GM12878 (cell line): ENCODE measurements around the gene CDCA7L. TPM values are rescaled to one million over a fixed set of nuclear protein-coding genes. Genes with fewer than 3 reads are reported as not detected.

Experiments used
- ASH2L ChIP-seq: fragments of 300-600, 200-600 bp; sonication (generic); IDR thresholded peaks from 2 replicates; pipeline ENCODE4 v1.6.1; 2017; ENCODE audit warnings: low read depth, mild to moderate bottlenecking, borderline replicate concordance
- ATF2 ChIP-seq: IDR thresholded peaks from 2 replicates; pipeline ENCODE4 v1.6.1; 2012; ENCODE audit warnings: low read length, inconsistent platforms
- BRCA1 ChIP-seq: IDR thresholded peaks from 2 replicates; pipeline ENCODE4 v1.6.1; 2011; ENCODE audit warnings: low read depth, low read length, improper control_type of control experiment
- CHD1 ChIP-seq: IDR thresholded peaks from 2 replicates; pipeline ENCODE4 v1.6.1; 2012; ENCODE audit warnings: low read depth, low read length, improper control_type of control experiment
- CREM ChIP-seq: IDR thresholded peaks from 2 replicates; pipeline ENCODE4 v1.6.1; 2014; ENCODE audit warnings: antibody characterized with exemption, low read depth
- E4F1 ChIP-seq: fragments of 450-650 bp; IDR thresholded peaks from 2 replicates; pipeline ENCODE4 v1.6.1; 2018; ENCODE audit warnings: borderline replicate concordance, mild to moderate bottlenecking; ENCODE audit not compliant: partially characterized antibody
- MTA3 ChIP-seq: IDR thresholded peaks from 2 replicates; pipeline ENCODE4 v1.6.1; 2012; ENCODE audit warnings: low read length, inconsistent platforms, borderline replicate concordance
- NBN ChIP-seq: fragments of 450-650 bp; IDR thresholded peaks from 2 replicates; pipeline ENCODE4 v1.6.1; 2016
- NFIC ChIP-seq: IDR thresholded peaks from 2 replicates; pipeline ENCODE4 v1.6.1; 2012; ENCODE audit warnings: low read depth, mild to moderate bottlenecking, inconsistent platforms, low read length, moderate library complexity
- PAX8 ChIP-seq: fragments of 450-650 bp; IDR thresholded peaks from 2 replicates; pipeline ENCODE4 v1.6.1; 2017; ENCODE audit warnings: mild to moderate bottlenecking, moderate library complexity
- STAT1 ChIP-seq: fragments of 450-650 bp; conservative IDR thresholded peaks from 2 replicates; pipeline ENCODE4 v1.6.1; 2014; ENCODE audit warnings: antibody characterized with exemption, mild to moderate bottlenecking
- TBL1XR1 ChIP-seq: IDR thresholded peaks from 2 replicates; pipeline ENCODE4 v1.6.1; 2012; ENCODE audit warnings: low read depth, low read length, improper control_type of control experiment
- TCF3 ChIP-seq: IDR thresholded peaks from 2 replicates; pipeline ENCODE4 v1.6.1; 2012; ENCODE audit warnings: low read depth, mild to moderate bottlenecking, low read length, borderline replicate concordance; ENCODE audit not compliant: insufficient read depth
- YY1 ChIP-seq: IDR thresholded peaks from 2 replicates; pipeline ENCODE4 v1.6.1; 2011; ENCODE audit warnings: low read depth, mild to moderate bottlenecking, low read length
- ZBED1 ChIP-seq: IDR thresholded peaks from 2 replicates; pipeline ENCODE4 v1.6.1; 2016; ENCODE audit warnings: borderline replicate concordance
- ZNF274 ChIP-seq: IDR thresholded peaks from one replicate; pipeline ENCODE4 v1.8.0; 2011; ENCODE audit not compliant: insufficient read length, insufficient read depth
- polyA plus RNA-seq, 11 experiments: library from polyadenylated mRNA; depleted of rRNA in 4 of 11; unstranded in 6 of 11; stranded (reverse) in 5 of 11; fragments of >200 nt; fragmentation: Nextera tagmentation in 4 of 11; fragmentation: Illumina TruSeq in 1 of 11; extraction: Ambion mirVana in 4 of 11; extraction: Trizol in 1 of 11; gene quantifications; 1 replicate in 1 of 11; 2 replicates in 10 of 11; pipeline versions ENCODE4 v1.2.1 to v1.2.3, GENCODE V29; 2011 to 2016; ENCODE audit warnings: inconsistent platforms in 2 of 11, missing spikeins in 2 of 11, low read depth in 1 of 11
- total RNA-seq, 4 experiments: library from RNA; depleted of rRNA in 3 of 4; stranded (reverse); fragments of >200 nt in 3 of 4; fragmentation: Illumina TruSeq in 1 of 4; extraction: Trizol in 1 of 4; gene quantifications; 2 replicates each; pipeline versions ENCODE4 v1.2.1 to v1.2.3, GENCODE V29; 2013 to 2021
- TF ChIP-seq, protein P1 (sequence below): fragments of 450-650 bp; IDR thresholded peaks from 2 replicates; pipeline ENCODE4 v1.6.1; 2017; ENCODE audit warnings: mild to moderate bottlenecking
- TF ChIP-seq, protein P2 (sequence below): fragments of 450-650 bp; IDR thresholded peaks from 2 replicates; pipeline ENCODE4 v1.6.1; 2016; ENCODE audit warnings: mild to moderate bottlenecking
- TF ChIP-seq, protein P3 (sequence below): fragments of 450-650 bp; IDR thresholded peaks from 2 replicates; pipeline ENCODE4 v1.6.1; 2017; ENCODE audit warnings: mild to moderate bottlenecking, moderate library complexity

CDCA7L gene
- total and polyA plus RNA-seq, 10 of the 15 experiments (the other 5 are each of a cell fraction or from before 2014, with no cell fraction given), result 30.3 to 92.2 (median 68.5) TPM

DNA sequence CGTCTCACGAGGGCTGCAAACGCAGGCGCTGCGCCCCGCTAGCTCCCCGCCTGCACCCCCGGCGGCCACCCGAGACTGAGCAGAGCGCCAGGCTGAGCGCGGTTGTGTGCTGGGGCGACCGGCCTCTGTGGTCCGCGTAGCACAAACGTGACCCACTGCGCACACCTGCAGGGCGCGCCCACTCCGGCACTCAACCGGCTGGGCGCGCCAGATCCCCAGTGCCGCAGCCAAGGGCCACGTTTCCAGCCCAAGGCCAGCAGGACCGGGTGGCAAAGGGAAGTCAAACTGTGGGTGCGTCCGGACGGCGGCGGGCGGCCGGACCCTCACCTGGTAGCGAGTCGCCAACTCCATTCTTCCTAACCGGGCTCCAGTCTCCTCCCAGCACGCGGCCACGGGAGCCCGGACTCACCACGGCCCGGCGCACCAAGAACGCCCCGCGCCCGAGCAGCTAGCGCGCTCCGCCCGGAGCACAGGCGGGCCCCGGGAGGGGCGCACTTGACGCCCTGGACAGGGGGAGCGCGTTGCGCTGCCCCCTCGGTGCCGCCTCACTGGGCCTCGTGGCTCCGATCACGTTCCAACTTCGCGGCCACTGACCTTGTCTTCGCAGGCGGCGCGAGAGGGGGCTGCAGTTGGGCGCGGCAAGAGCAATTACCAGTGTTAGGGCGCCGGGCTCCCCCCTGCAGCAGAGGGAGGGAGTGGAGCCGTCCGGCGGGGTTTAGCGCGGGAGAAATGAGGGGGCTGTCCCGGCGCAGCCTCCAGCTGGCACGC is at the start of gene CDCA7L (continued):
- TF ChIP-seq, protein P1, sequence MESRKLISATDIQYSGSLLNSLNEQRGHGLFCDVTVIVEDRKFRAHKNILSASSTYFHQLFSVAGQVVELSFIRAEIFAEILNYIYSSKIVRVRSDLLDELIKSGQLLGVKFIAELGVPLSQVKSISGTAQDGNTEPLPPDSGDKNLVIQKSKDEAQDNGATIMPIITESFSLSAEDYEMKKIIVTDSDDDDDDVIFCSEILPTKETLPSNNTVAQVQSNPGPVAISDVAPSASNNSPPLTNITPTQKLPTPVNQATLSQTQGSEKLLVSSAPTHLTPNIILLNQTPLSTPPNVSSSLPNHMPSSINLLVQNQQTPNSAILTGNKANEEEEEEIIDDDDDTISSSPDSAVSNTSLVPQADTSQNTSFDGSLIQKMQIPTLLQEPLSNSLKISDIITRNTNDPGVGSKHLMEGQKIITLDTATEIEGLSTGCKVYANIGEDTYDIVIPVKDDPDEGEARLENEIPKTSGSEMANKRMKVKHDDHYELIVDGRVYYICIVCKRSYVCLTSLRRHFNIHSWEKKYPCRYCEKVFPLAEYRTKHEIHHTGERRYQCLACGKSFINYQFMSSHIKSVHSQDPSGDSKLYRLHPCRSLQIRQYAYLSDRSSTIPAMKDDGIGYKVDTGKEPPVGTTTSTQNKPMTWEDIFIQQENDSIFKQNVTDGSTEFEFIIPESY, result no peak
- TF ChIP-seq ZBED1 (peak; percentile 15; the same call in 1 of the 2 replicates), STAT1 (peak; percentile 99), TBL1XR1 (peak; percentile 64; the same call in 1 of the 2 replicates), NBN (peak; percentile 95), ATF2 (no peak), PAX8 (no peak), YY1 (0 out of 2 replicates have a peak, but pooled peaks have one; percentile 34), CHD1 (peak; percentile 99), MTA3 (no peak), ZNF274 (no peak), BRCA1 (no peak), E4F1 (peak; percentile 95), ASH2L (peak; percentile 53; the same call in 1 of the 2 replicates), TCF3 (peak; percentile 64), CREM (peak; percentile 35; the same call in 1 of the 2 replicates), NFIC (peak; percentile 45; the same call in 1 of the 2 replicates)
- TF ChIP-seq, protein P2, sequence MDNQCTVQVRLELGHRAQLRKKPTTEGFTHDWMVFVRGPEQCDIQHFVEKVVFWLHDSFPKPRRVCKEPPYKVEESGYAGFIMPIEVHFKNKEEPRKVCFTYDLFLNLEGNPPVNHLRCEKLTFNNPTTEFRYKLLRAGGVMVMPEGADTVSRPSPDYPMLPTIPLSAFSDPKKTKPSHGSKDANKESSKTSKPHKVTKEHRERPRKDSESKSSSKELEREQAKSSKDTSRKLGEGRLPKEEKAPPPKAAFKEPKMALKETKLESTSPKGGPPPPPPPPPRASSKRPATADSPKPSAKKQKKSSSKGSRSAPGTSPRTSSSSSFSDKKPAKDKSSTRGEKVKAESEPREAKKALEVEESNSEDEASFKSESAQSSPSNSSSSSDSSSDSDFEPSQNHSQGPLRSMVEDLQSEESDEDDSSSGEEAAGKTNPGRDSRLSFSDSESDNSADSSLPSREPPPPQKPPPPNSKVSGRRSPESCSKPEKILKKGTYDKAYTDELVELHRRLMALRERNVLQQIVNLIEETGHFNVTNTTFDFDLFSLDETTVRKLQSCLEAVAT, result peak; percentile 78
- TF ChIP-seq, protein P3, sequence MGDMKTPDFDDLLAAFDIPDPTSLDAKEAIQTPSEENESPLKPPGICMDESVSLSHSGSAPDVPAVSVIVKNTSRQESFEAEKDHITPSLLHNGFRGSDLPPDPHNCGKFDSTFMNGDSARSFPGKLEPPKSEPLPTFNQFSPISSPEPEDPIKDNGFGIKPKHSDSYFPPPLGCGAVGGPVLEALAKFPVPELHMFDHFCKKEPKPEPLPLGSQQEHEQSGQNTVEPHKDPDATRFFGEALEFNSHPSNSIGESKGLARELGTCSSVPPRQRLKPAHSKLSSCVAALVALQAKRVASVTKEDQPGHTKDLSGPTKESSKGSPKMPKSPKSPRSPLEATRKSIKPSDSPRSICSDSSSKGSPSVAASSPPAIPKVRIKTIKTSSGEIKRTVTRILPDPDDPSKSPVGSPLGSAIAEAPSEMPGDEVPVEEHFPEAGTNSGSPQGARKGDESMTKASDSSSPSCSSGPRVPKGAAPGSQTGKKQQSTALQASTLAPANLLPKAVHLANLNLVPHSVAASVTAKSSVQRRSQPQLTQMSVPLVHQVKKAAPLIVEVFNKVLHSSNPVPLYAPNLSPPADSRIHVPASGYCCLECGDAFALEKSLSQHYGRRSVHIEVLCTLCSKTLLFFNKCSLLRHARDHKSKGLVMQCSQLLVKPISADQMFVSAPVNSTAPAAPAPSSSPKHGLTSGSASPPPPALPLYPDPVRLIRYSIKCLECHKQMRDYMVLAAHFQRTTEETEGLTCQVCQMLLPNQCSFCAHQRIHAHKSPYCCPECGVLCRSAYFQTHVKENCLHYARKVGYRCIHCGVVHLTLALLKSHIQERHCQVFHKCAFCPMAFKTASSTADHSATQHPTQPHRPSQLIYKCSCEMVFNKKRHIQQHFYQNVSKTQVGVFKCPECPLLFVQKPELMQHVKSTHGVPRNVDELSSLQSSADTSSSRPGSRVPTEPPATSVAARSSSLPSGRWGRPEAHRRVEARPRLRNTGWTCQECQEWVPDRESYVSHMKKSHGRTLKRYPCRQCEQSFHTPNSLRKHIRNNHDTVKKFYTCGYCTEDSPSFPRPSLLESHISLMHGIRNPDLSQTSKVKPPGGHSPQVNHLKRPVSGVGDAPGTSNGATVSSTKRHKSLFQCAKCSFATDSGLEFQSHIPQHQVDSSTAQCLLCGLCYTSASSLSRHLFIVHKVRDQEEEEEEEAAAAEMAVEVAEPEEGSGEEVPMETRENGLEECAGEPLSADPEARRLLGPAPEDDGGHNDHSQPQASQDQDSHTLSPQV, result no peak
